OCI-LY7 (cell line): Measurements from ENCODE around the gene EHD2. TPM values are rescaled to one million over a fixed set of nuclear protein-coding genes. Genes with fewer than 3 reads are reported as not detected.

Experiments
- BruUV-seq: library from RNA; stranded (reverse); fragments of 400-500 nt; replicated peaks from 2 replicates; lab custom pipeline; 2021; lab: Mats Ljungman, UMichigan
- CTCF ChIA-PET: fragments of 300-600 bp; sonication (Branson Sonifier 250); formaldehyde crosslinking; loops from one replicate; lab custom pipeline; 2022; ENCODE audit warnings: antibody characterized with exemption; ENCODE audit not compliant: unreplicated experiment; lab: Charles Lee
- POLR2A ChIA-PET: fragments of 300-600 bp; sonication (Branson Sonifier 250); formaldehyde crosslinking; loops from one replicate; lab custom pipeline; 2022; ENCODE audit warnings: antibody characterized with exemption; lab: Charles Lee
- DNase-seq: peaks from one replicate; pipeline ENCODE4 v3.0.0-alpha.2; 2015; ENCODE audit warnings: low spot score
- H2AFZ ChIP-seq: fragments of 200-600 bp; sonication (generic), shearing (Covaris generic); 2 replicates; pipeline ENCODE4 v1.6.1; 2014; ENCODE audit warnings: mild to moderate bottlenecking, antibody characterized with exemption, low read length, moderate library complexity
- H3K27ac ChIP-seq: fragments of 200-600 bp; sonication (generic); 2 replicates; pipeline ENCODE4 v1.5.1; 2014; ENCODE audit warnings: mixed run types, low read depth, mild to moderate bottlenecking, moderate library complexity, low read length, inconsistent platforms; ENCODE audit not compliant: poor library complexity, severe bottlenecking
- H3K36me3 ChIP-seq: fragments of 200-600 bp; sonication (generic); 2 replicates; pipeline ENCODE4 v1.6.1; 2014; ENCODE audit warnings: mild to moderate bottlenecking, antibody characterized with exemption, low read length, moderate library complexity, mixed read lengths; ENCODE audit not compliant: insufficient read depth
- H3K4me1 ChIP-seq: fragments of 200-600 bp; sonication (generic); 2 replicates; pipeline ENCODE4 v1.5.1; 2014; ENCODE audit warnings: mild to moderate bottlenecking, low read length; ENCODE audit not compliant: insufficient read depth, poor library complexity, severe bottlenecking
- H3K4me2 ChIP-seq: fragments of 200-600 bp; sonication (generic); 2 replicates; pipeline ENCODE4 v1.6.1; 2014; ENCODE audit warnings: mild to moderate bottlenecking, low read length
- H3K4me3 ChIP-seq: fragments of 200-600 bp; sonication (generic); 2 replicates; pipeline ENCODE4 v1.5.1; 2014; ENCODE audit warnings: mild to moderate bottlenecking, low read depth, low read length; ENCODE audit not compliant: poor library complexity, severe bottlenecking
- H3K79me2 ChIP-seq: fragments of 200-600 bp; sonication (generic); 2 replicates; pipeline ENCODE4 v1.6.1; 2016; ENCODE audit warnings: low read depth, mild to moderate bottlenecking, low read length, moderate library complexity, mixed read lengths; ENCODE audit not compliant: insufficient read depth
- H3K9me2 ChIP-seq: fragments of 200-600 bp; sonication (generic); 2 replicates; pipeline ENCODE4 v1.6.1; 2016; ENCODE audit warnings: mild to moderate bottlenecking, low read length, mixed read lengths; ENCODE audit not compliant: insufficient read depth
- H3K9me3 ChIP-seq: fragments of 200-600 bp; sonication (generic); 2 replicates; pipeline ENCODE4 v1.6.1; 2014; ENCODE audit warnings: mild to moderate bottlenecking, mixed run types, low read length, mixed read lengths
- H4K20me1 ChIP-seq: fragments of 200-600 bp; sonication (generic); 2 replicates; pipeline ENCODE4 v1.6.1; 2014; ENCODE audit warnings: mild to moderate bottlenecking, antibody characterized with exemption, low read length, moderate library complexity, mixed read lengths; ENCODE audit not compliant: insufficient read depth
- CTCF ChIP-seq: fragments of 200-600 bp; sonication (generic); conservative IDR thresholded peaks from 2 replicates; pipeline ENCODE4 v1.5.1; 2014; ENCODE audit warnings: mild to moderate bottlenecking, antibody characterized with exemption, low read length, moderate library complexity, mixed read lengths
- EZH2phosphoT487 ChIP-seq: fragments of 200-600 bp; sonication (generic); IDR thresholded peaks from 2 replicates; pipeline ENCODE4 v1.6.1; 2018; ENCODE audit warnings: low read depth, borderline replicate concordance, mild to moderate bottlenecking, mixed run types, antibody characterized with exemption, low read length, moderate library complexity, mixed read lengths
- intact Hi-C: fragments of 100-400 bp; cut with micrococcal nuclease; formaldehyde crosslinking; loops from one replicate; pipeline ENCODE4 v1.10.0; 2022; ENCODE audit not compliant: unreplicated experiment
- total RNA-seq, 2 experiments: library from RNA; depleted of rRNA in 1 of 2; stranded (reverse); fragments of >200 nt in 1 of 2; shearing (Covaris generic) in 1 of 2; gene quantifications; 2 replicates each; pipeline ENCODE4 v1.2.3, GENCODE V29; 2014 to 2022

The EHD2 gene
- total RNA-seq, 2 experiments from 2014 or later, result not detected

- CTCF ChIA-PET, result no interaction called here
- no peak overlapping the region for H3K4me2 ChIP-seq
- no peaks in the 10 kb centered on the region for H3K4me1 ChIP-seq
- DNase-seq, result no peak
- no peaks in the 10 kb centered on the region for H3K9me2 ChIP-seq
- no peak for TF ChIP-seq EZH2phosphoT487
- no peak for TF ChIP-seq CTCF
- BruUV-seq, result no TSS peak
- POLR2A ChIA-PET, result no interaction called here
- H3K4me3 ChIP-seq, result no peak overlapping the region
- H4K20me1 ChIP-seq, result no peaks in the 10 kb centered on the region
- H3K79me2 ChIP-seq, result no peaks in the 10 kb centered on the region
- intact Hi-C loops, result no loop called here
- H3K9me3 ChIP-seq, result no peaks in the 10 kb centered on the region
- no peak overlapping the region for H2AFZ ChIP-seq
- H3K36me3 ChIP-seq, result peaks cover 82% of the 10 kb centered on the region
- no peak overlapping the region for H3K27ac ChIP-seq
Observed at GRCh38 chr19:47755762-47756626, 42.8 kb downstream of the EHD2 start.

- no peak for DNase-seq
- no peaks in the 10 kb centered on the region for H4K20me1 ChIP-seq
- peaks cover 76% of the 10 kb centered on the region for H3K36me3 ChIP-seq
- no peaks in the 10 kb centered on the region for H3K9me3 ChIP-seq
- no peak overlapping the region for H3K27ac ChIP-seq
- H3K9me2 ChIP-seq, result no peaks in the 10 kb centered on the region
- no peak overlapping the region for H2AFZ ChIP-seq
- ChIA-PET POLR2A (no interaction called here), CTCF (no interaction called here)
- no TSS peak for BruUV-seq
- no peak for TF ChIP-seq CTCF
- TF ChIP-seq EZH2phosphoT487, result no peak
- no peak overlapping the region for H3K4me3 ChIP-seq
- intact Hi-C loops, result no loop called here
- H3K79me2 ChIP-seq, result no peaks in the 10 kb centered on the region
- no peaks in the 10 kb centered on the region for H3K4me1 ChIP-seq
- H3K4me2 ChIP-seq, result no peak overlapping the region
Observed at GRCh38 chr19:47756627-47756929, 43.4 kb downstream of the EHD2 start.

DNA sequence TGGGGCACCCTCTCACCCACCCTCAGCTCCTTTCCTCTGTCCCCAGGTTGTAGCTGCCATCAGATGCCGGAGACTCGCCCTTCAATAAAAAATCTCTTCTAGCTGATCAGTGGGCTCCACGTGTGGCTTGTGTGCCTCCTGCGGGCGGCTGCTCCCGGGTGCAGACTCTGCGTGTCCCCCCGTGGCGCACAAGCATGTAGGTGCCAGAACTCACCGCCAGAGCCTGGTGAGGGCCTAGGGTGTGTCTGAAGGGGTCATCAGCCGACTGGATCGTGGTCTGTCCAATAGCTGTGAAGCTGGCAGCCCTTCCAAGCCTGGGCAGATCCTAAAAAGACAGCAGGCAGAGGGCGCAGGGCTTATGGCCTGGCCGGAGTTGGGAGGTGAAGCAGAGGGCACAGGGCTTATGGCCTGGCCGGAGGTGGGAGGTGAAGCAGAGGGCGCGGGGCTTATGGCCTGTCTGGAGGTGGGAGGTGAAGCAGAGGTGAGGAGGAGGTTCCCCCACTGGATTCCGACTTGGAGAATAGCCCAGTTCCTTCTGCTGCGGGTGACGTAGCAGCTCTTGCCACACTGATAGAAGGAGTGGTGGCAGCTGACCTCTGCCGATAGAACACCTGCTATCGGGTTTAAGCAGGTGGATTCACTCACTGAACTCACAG, 43.9 kb downstream of the EHD2 start:
- Histone ChIP-seq H3K9me2 (no peaks in the 10 kb centered on the region), H4K20me1 (no peaks in the 10 kb centered on the region), H3K9me3 (no peaks in the 10 kb centered on the region), H3K4me3 (no peak overlapping the region), H3K36me3 (peaks cover 73% of the 10 kb centered on the region), H3K79me2 (no peaks in the 10 kb centered on the region), H3K4me2 (no peak overlapping the region), H3K27ac (no peak overlapping the region), H3K4me1 (no peaks in the 10 kb centered on the region), H2AFZ (no peak overlapping the region)
- no peak for DNase-seq
- TF ChIP-seq CTCF (no peak), EZH2phosphoT487 (no peak)
- no TSS peak for BruUV-seq
- CTCF ChIA-PET, result no interaction called here
- intact Hi-C loops, result no loop called here
- POLR2A ChIA-PET, result no interaction called here
